OCI-LY7 (cell line): Measurements from ENCODE around the gene JUNB. TPM values are rescaled to one million over a fixed set of nuclear protein-coding genes. Genes with fewer than 3 reads are reported as not detected.

Source experiments
- BruUV-seq: library from RNA; stranded (reverse); fragments of 400-500 nt; replicated peaks from 2 replicates; lab custom pipeline; 2021; lab: Mats Ljungman, UMichigan
- CTCF ChIA-PET: fragments of 300-600 bp; sonication (Branson Sonifier 250); formaldehyde crosslinking; loops from one replicate; lab custom pipeline; 2022; ENCODE audit warnings: antibody characterized with exemption; ENCODE audit not compliant: unreplicated experiment; lab: Charles Lee
- POLR2A ChIA-PET: fragments of 300-600 bp; sonication (Branson Sonifier 250); formaldehyde crosslinking; loops from one replicate; lab custom pipeline; 2022; ENCODE audit warnings: antibody characterized with exemption; lab: Charles Lee
- DNase-seq: peaks from one replicate; pipeline ENCODE4 v3.0.0-alpha.2; 2015; ENCODE audit warnings: low spot score
- H2AFZ ChIP-seq: fragments of 200-600 bp; sonication (generic), shearing (Covaris generic); 2 replicates; pipeline ENCODE4 v1.6.1; 2014; ENCODE audit warnings: mild to moderate bottlenecking, antibody characterized with exemption, low read length, moderate library complexity
- H3K27ac ChIP-seq: fragments of 200-600 bp; sonication (generic); 2 replicates; pipeline ENCODE4 v1.5.1; 2014; ENCODE audit warnings: mixed run types, low read depth, mild to moderate bottlenecking, moderate library complexity, low read length, inconsistent platforms; ENCODE audit not compliant: poor library complexity, severe bottlenecking
- H3K36me3 ChIP-seq: fragments of 200-600 bp; sonication (generic); 2 replicates; pipeline ENCODE4 v1.6.1; 2014; ENCODE audit warnings: mild to moderate bottlenecking, antibody characterized with exemption, low read length, moderate library complexity, mixed read lengths; ENCODE audit not compliant: insufficient read depth
- H3K4me1 ChIP-seq: fragments of 200-600 bp; sonication (generic); 2 replicates; pipeline ENCODE4 v1.5.1; 2014; ENCODE audit warnings: mild to moderate bottlenecking, low read length; ENCODE audit not compliant: insufficient read depth, poor library complexity, severe bottlenecking
- H3K4me2 ChIP-seq: fragments of 200-600 bp; sonication (generic); 2 replicates; pipeline ENCODE4 v1.6.1; 2014; ENCODE audit warnings: mild to moderate bottlenecking, low read length
- H3K4me3 ChIP-seq: fragments of 200-600 bp; sonication (generic); 2 replicates; pipeline ENCODE4 v1.5.1; 2014; ENCODE audit warnings: mild to moderate bottlenecking, low read depth, low read length; ENCODE audit not compliant: poor library complexity, severe bottlenecking
- H3K79me2 ChIP-seq: fragments of 200-600 bp; sonication (generic); 2 replicates; pipeline ENCODE4 v1.6.1; 2016; ENCODE audit warnings: low read depth, mild to moderate bottlenecking, low read length, moderate library complexity, mixed read lengths; ENCODE audit not compliant: insufficient read depth
- H3K9me2 ChIP-seq: fragments of 200-600 bp; sonication (generic); 2 replicates; pipeline ENCODE4 v1.6.1; 2016; ENCODE audit warnings: mild to moderate bottlenecking, low read length, mixed read lengths; ENCODE audit not compliant: insufficient read depth
- H3K9me3 ChIP-seq: fragments of 200-600 bp; sonication (generic); 2 replicates; pipeline ENCODE4 v1.6.1; 2014; ENCODE audit warnings: mild to moderate bottlenecking, mixed run types, low read length, mixed read lengths
- H4K20me1 ChIP-seq: fragments of 200-600 bp; sonication (generic); 2 replicates; pipeline ENCODE4 v1.6.1; 2014; ENCODE audit warnings: mild to moderate bottlenecking, antibody characterized with exemption, low read length, moderate library complexity, mixed read lengths; ENCODE audit not compliant: insufficient read depth
- EZH2phosphoT487 ChIP-seq: fragments of 200-600 bp; sonication (generic); IDR thresholded peaks from 2 replicates; pipeline ENCODE4 v1.6.1; 2018; ENCODE audit warnings: low read depth, borderline replicate concordance, mild to moderate bottlenecking, mixed run types, antibody characterized with exemption, low read length, moderate library complexity, mixed read lengths
- intact Hi-C: fragments of 100-400 bp; cut with micrococcal nuclease; formaldehyde crosslinking; loops from one replicate; pipeline ENCODE4 v1.10.0; 2022; ENCODE audit not compliant: unreplicated experiment
- total RNA-seq, 2 experiments: library from RNA; depleted of rRNA in 1 of 2; stranded (reverse); fragments of >200 nt in 1 of 2; shearing (Covaris generic) in 1 of 2; gene quantifications; 2 replicates each; pipeline ENCODE4 v1.2.3, GENCODE V29; 2014 to 2022
- TF ChIP-seq, protein P1 (sequence below): fragments of 200-600 bp; sonication (generic); conservative IDR thresholded peaks from 2 replicates; pipeline ENCODE4 v1.5.1; 2014; ENCODE audit warnings: mild to moderate bottlenecking, antibody characterized with exemption, low read length, moderate library complexity, mixed read lengths

JUNB gene
- total RNA-seq, 2 experiments from 2014 or later = 31.8 to 45.5 TPM

DNA sequence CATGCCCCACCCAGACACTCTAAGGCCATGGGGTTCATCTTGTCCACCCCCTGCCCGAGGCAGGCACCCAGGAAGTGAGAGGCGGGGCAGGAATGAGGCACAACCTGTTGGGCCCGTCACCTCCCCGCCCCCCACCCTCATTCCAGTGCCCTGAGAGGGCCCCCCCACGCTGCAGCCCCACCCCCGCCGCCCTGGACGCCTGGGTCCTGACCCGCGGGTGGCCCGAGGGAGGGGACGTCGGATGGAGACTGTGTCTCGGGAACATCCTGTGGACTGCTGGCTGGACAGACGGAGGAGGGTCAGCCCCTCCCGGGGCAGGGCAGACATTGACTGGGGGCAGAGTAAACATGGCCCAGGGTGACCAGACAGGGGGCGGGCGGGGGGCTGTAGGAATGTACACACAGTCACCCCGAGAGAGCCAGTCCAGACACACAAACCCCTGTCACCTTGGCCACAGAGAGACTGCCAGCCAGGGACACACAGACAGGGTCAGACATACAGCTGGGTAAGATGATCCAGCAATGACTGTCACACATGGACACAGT, 7.4 kb upstream of the JUNB start:
- H2AFZ ChIP-seq = peak overlapping the region; percentile 47; the same call in 1 of the 2 replicates

DNA sequence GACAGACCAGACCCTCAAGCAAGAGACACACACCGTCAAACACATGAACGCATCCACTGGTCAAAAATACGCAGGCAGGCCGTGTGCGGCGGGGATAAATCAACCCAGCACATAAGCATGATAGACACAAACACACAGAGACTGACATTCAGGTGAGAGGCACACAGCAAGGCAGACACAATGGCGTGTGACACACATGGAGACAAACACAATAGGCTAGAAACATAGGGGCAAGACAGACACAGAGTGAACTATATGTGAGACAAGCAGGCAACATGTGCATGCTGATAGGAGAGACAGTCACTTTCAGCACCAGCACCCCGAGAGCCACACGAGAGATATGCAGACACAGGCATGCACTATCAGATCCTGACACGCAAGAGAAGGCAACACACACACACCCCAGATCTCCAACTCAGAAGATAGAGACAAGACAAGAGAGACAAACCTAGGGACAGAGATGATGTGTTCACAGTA, 6.9 kb upstream of the JUNB start:
- H3K27ac ChIP-seq = peak overlapping the region; percentile 27
- DNase-seq = peak; percentile 14
- BruUV-seq = no TSS peak
- peak overlapping the region; percentile 67 for H3K4me2 ChIP-seq
- POLR2A ChIA-PET = no interaction called here
- H2AFZ ChIP-seq = peak overlapping the region; percentile 47; the same call in 1 of the 2 replicates
- TF ChIP-seq, protein P1, sequence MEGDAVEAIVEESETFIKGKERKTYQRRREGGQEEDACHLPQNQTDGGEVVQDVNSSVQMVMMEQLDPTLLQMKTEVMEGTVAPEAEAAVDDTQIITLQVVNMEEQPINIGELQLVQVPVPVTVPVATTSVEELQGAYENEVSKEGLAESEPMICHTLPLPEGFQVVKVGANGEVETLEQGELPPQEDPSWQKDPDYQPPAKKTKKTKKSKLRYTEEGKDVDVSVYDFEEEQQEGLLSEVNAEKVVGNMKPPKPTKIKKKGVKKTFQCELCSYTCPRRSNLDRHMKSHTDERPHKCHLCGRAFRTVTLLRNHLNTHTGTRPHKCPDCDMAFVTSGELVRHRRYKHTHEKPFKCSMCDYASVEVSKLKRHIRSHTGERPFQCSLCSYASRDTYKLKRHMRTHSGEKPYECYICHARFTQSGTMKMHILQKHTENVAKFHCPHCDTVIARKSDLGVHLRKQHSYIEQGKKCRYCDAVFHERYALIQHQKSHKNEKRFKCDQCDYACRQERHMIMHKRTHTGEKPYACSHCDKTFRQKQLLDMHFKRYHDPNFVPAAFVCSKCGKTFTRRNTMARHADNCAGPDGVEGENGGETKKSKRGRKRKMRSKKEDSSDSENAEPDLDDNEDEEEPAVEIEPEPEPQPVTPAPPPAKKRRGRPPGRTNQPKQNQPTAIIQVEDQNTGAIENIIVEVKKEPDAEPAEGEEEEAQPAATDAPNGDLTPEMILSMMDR = no peak
- no peaks in the 10 kb centered on the region for H3K9me3 ChIP-seq
- H4K20me1 ChIP-seq = no peaks in the 10 kb centered on the region
- intact Hi-C loops = no loop called here
- no peaks in the 10 kb centered on the region for H3K9me2 ChIP-seq
- H3K4me3 ChIP-seq = no peak overlapping the region
- peaks cover 67% of the 10 kb centered on the region for H3K4me1 ChIP-seq
- no peaks in the 10 kb centered on the region for H3K36me3 ChIP-seq
- H3K79me2 ChIP-seq = no peaks in the 10 kb centered on the region
- CTCF ChIA-PET = no interaction called here

More for the DNA sequence above, 7.4 kb upstream of the JUNB start:
- Histone ChIP-seq H3K4me1 (peaks cover 67% of the 10 kb centered on the region), H3K27ac (peak overlapping the region; percentile 27), H3K4me2 (peak overlapping the region; percentile 67), H3K4me3 (peak overlapping the region; percentile 62), H3K9me2 (no peaks in the 10 kb centered on the region), H4K20me1 (no peaks in the 10 kb centered on the region), H3K79me2 (no peaks in the 10 kb centered on the region), H3K9me3 (no peaks in the 10 kb centered on the region), H3K36me3 (no peaks in the 10 kb centered on the region)
- CTCF ChIA-PET = interaction anchor here (1.0 kb wide), 1 partner anchor 9 kb away, joined by 3 read pairs; no protein-coding TSS in a partner anchor
- no peak for DNase-seq
- no TSS peak for BruUV-seq
- TF ChIP-seq, protein P1 = no peak
- TF ChIP-seq EZH2phosphoT487 = no peak
- intact Hi-C loops = no loop called here
- POLR2A ChIA-PET = interaction anchor here (0.7 kb wide), 1 partner anchor 9 kb away, joined by 4 read pairs; no protein-coding TSS in a partner anchor

DNA sequence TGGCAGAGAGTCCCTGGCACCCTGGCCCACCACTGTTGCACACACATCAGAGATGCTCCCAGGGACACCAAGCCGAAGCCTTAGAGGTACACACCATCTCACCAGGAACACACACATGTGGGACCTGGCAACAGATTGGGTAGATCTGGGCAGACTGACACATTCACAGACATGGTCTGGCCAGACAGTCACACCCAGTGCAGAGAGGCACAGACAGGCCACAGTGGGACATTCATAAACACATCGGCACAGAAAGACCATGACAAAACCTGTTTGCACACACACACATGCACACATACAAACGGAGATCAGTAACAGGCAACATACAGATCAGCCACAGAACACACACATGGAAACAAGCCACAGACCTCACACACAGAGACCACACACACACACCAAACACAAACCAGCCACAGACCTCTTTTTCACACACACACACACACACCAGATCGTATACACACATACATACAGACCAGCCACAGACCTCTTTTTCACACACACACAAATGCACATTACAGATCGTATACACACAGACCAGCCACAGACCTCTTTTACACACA, 6.3 kb upstream of the JUNB start:
- TF ChIP-seq EZH2phosphoT487 = no peak
- TF ChIP-seq, protein P1 = no peak
- H3K4me3 ChIP-seq = no peak overlapping the region
- BruUV-seq = no TSS peak
- peak overlapping the region; percentile 47; the same call in 1 of the 2 replicates for H2AFZ ChIP-seq
- ChIA-PET POLR2A (no interaction called here), CTCF (no interaction called here)
- H3K9me3 ChIP-seq = no peaks in the 10 kb centered on the region
- H3K27ac ChIP-seq = peak overlapping the region; percentile 27
- no peak overlapping the region; the same call in 1 of the 2 replicates for H3K4me2 ChIP-seq
- H3K9me2 ChIP-seq = no peaks in the 10 kb centered on the region
- intact Hi-C loops = no loop called here
- peaks cover 71% of the 10 kb centered on the region for H3K4me1 ChIP-seq
- no peaks in the 10 kb centered on the region for H3K36me3 ChIP-seq
- H3K79me2 ChIP-seq = no peaks in the 10 kb centered on the region
- DNase-seq = no peak
- no peaks in the 10 kb centered on the region for H4K20me1 ChIP-seq
